KBM-7 (cell line): Measurements from ENCODE around the gene N4BP2.
"Not testable (repeated sequence)": the region's sequence is repeated elsewhere in the genome, so short reads cannot be mapped to it uniquely, and the experiment has no call there.

Source experiments
- DNase-seq: peaks from one replicate; pipeline ENCODE4 v3.0.0-alpha.2; 2015
- in situ Hi-C: fragments of 300-500 bp; cut with MboI; formaldehyde crosslinking; loops from 2 replicates; pipeline ENCODE4 v1.14.3; 2020; ENCODE audit warnings: low sequenced_read_pairs, low pct_unique_long_range_greater_than_20kb, mixed read lengths

Gene N4BP2

GRCh38 chr4:40143926-40144508, 87.4 kb downstream of the N4BP2 start:
- in situ Hi-C loops: no loop called here
- no peak for DNase-seq

- in situ Hi-C loops: no loop called here
- no peak for DNase-seq
These were observed 88.1 kb downstream of the N4BP2 start for GRCh38 chr4:40144716-40145115.

DNA sequence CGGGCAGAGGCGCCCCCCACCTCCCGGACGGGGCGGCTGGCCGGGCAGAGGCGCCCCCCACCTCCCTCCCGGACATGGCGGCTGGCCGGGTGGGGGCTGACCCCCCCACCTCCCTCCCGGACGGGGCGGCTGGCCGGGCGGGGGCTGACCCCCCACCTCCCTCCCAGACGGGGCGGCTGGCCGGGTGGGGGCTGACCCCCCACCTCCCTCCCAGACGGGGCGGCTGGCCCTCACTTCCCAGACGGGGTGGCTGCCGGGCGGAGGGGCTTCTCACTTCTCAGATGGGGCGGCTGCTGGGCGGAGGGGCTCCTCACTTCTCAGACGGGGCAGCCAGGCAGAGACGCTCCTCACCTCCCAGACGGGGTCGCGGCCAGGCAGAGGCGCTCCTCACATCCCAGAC, 90.8 kb downstream of the N4BP2 start:
- DNase-seq, in situ Hi-C loops: not testable (repeated sequence)

DNA sequence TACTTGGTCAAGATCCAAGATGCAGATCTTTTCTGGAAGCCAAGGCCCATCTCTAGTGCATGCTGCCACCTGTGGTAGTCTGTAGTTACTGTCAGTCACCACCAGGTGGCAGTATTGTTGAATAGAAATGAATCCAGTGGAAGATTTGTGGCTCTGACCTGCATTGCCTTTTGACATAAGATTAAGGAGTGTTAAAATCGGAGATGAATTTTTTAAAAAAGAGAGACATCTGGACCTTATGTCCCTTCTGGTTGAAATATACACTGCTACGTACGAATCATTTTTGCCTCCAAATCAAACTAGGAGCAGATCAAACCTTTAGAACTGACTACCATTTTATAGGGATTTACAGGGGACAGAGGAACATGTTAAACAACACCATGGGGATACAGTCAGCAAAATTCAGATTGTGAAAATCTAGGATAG, 93.3 kb downstream of the N4BP2 start:
- in situ Hi-C loops: no loop called here
- peak; percentile 89 for DNase-seq

GRCh38 chr4:40150932-40151331, 94.3 kb downstream of the N4BP2 start:
- in situ Hi-C loops: no loop called here

GRCh38 chr4:40152637-40153036, 96.0 kb downstream of the N4BP2 start:
- in situ Hi-C loops: no loop called here
- DNase-seq: no peak

More at GRCh38 chr4:40150932-40151331, 94.3 kb downstream of the N4BP2 start:
- DNase-seq: no peak

DNA sequence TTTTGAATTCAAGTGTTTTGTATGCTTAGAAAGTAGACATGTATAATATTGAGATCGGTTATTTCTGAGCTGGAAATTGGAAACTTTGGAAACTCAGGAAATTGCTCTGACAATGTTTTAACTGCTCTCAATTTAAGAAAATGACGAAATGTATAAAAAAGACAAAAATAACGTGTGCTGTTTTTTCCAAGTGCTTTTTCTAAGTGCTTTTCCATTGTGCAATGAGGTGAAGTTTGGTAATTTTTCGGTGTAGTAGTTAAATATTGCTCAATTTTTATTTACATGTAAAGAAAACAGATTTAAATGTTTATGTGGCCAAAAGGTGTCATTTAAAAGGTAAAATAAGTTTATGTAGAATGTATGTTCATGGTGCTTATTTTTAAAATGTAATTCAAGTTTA, 100.8 kb downstream of the N4BP2 start:
- in situ Hi-C loops: no loop called here

GRCh38 chr4:40160258-40160657, 103.6 kb downstream of the N4BP2 start:
- in situ Hi-C loops: no loop called here
- DNase-seq: no peak

More for the DNA sequence above, 100.8 kb downstream of the N4BP2 start:
- DNase-seq: no peak

DNA sequence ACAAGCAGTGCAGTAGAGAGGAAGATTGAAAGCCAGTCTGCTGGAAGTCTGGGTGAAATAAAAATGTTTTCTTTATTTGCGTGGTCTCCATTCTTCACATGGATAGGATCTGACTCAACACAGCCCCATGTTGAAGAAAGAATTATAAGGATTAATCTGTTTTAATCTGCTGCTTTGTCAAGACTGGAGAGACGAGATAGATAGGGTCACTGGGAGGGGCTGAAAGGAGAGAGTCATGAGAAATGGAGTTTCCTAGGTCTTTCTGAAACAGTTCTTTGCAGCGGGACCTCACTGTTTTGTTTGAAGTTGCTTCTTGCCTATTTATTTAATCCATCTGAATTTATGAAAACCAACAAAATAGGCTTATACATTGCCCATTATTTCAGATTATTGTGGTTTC, 107.8 kb downstream of the N4BP2 start:
- DNase-seq: no peak
- in situ Hi-C loops: no loop called here

DNA sequence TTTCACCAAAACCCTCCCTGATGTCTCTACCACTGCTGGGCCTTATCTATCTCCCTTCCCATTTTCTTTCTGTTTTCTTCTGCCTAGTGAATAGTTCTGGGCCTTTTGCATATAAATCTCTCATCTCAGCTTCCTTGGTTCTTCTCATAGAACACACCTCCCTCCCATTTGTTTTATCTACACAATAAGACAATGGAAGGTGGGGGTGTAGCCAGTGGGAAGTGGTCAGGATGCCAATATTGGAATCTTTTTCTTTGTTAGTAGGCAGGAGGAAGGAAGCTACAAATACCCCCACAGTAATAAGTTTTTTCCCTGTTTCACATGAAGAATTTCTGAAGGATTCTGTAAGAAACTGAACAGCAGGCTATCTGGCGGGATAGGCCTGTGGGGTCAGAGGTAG, 109.3 kb downstream of the N4BP2 start:
- in situ Hi-C loops: no loop called here
- no peak for DNase-seq

GRCh38 chr4:40168070-40168469, 111.4 kb downstream of the N4BP2 start:
- in situ Hi-C loops: no loop called here
- DNase-seq: no peak

- in situ Hi-C loops: no loop called here
- no peak for DNase-seq
These were observed 113.9 kb downstream of the N4BP2 start for GRCh38 chr4:40170588-40170987.

DNA sequence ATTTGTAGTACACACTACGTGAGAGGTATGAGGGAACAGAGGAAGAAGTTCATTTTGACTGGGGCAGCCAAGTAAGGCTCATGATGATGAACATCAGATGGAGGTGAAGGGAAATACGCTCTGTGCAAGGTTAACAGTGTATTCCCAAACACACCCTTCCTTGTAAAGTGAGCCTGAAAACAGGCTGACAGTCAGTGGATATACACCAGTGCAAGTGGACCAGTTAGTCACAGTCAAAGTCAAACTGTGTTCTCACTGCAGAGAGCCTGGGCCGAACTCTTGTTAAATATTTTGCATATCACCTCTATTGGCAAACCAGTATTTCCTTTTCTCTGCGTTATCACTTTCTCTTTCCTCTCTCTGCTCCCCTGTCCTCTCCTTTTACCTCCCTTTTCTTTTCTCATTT, 116.8 kb downstream of the N4BP2 start:
- DNase-seq: no peak
- in situ Hi-C loops: no loop called here

DNA sequence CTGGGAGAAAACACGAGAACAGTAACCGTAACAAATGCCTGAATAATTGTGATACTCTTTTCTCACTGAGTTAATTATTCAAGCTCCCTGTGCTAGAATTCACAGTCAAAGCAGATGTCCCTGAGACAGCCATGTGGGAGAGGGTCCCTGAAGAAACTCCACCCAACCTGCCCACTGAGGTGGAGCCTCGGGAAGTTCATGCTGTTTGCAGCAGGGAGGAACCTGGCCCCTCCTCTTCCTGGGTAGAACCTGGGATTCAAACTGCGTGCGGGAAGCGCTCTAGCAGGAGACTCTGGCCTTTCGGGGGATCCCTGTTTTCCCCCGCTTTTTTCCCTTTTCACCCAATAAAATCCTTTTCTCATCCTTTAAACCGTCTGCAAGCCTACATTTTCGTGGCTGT, 120.0 kb downstream of the N4BP2 start:
- no peak for DNase-seq
- in situ Hi-C loops: no loop called here

GRCh38 chr4:40177591-40177990, 120.9 kb downstream of the N4BP2 start:
- in situ Hi-C loops: no loop called here
- no peak for DNase-seq

GRCh38 chr4:40178672-40179071, 122.0 kb downstream of the N4BP2 start:
- no peak for DNase-seq
- in situ Hi-C loops: no loop called here

DNA sequence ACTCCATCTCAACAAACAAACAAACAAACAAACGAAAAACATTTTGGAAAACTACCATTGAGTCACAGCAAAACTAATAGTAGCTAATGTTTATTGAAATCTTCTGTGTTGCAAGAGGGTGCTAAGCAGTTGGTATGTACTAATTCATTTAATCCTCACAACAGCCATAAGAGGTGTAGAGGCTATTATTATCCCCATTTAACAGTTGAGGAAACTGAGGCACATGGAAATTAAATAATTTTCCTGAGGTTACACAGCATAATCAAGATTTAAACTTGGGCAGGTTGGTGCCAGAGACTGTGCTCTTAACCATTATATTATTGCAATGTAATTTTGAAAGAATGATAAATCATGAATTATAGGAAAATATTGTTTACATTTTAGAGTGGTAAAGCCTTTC, 122.7 kb downstream of the N4BP2 start:
- in situ Hi-C loops: no loop called here
- DNase-seq: no peak

GRCh38 chr4:40180356-40180755, 123.7 kb downstream of the N4BP2 start:
- peak; percentile 57 for DNase-seq
- in situ Hi-C loops: no loop called here

DNA sequence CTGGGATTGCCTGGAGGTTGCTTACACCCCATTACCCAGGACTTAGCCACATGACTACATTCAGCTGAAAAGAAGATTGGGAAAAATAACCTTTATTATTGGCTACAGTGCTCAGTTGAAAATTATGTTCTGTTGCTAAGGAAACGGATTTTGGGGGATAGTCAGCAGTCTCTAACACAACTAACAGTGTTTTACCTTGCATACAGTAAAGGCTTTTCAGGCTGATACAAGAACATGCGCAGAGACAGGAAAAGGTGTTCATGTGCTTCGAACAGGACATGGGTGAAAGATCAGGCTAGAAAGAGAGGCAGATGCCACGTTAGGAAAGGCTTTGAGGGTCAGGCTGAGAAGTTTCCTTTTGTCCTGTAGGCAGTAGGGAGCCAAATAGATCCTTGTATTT, 125.4 kb downstream of the N4BP2 start:
- in situ Hi-C loops: no loop called here
- DNase-seq: no peak

GRCh38 chr4:40182954-40183353, 126.3 kb downstream of the N4BP2 start:
- no peak for DNase-seq
- in situ Hi-C loops: no loop called here

- peak; percentile 33 for DNase-seq
- in situ Hi-C loops: no loop called here
These were observed 127.2 kb downstream of the N4BP2 start for GRCh38 chr4:40183615-40184411.
